Measurements from ENCODE around the gene CATSPER3. TPM values are rescaled to one million over a fixed set of nuclear protein-coding genes. Genes with fewer than 3 reads are reported as not detected.
"Not testable (repeated sequence)": the region's sequence is repeated elsewhere in the genome, so short reads cannot be mapped to it uniquely, and the experiment has no call there.

Gene CATSPER3
- polyA plus RNA-seq, 5 donors: 0.74 to 1.1 (median 0.89) TPM

DNA sequence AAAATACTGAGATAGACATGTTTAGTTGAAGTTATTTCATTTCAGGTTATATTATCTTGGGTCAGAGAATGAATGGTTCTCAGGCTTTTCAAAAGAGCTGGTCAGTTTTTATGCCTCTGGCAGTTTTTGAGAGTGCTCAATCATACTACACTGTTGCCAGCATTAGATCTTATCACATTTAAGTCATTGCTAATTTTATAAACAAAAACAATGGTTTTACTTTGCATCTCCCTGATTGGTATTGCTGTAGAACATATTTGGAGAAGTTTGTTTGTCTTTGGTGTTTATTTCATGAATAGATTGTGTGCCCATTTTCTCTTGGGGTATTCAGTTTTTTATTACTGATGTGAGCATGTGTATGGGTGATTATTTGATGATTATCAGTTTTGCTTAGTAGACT, 1.5 kb downstream of the CATSPER3 start:
- DNase-seq: no peak

DNA sequence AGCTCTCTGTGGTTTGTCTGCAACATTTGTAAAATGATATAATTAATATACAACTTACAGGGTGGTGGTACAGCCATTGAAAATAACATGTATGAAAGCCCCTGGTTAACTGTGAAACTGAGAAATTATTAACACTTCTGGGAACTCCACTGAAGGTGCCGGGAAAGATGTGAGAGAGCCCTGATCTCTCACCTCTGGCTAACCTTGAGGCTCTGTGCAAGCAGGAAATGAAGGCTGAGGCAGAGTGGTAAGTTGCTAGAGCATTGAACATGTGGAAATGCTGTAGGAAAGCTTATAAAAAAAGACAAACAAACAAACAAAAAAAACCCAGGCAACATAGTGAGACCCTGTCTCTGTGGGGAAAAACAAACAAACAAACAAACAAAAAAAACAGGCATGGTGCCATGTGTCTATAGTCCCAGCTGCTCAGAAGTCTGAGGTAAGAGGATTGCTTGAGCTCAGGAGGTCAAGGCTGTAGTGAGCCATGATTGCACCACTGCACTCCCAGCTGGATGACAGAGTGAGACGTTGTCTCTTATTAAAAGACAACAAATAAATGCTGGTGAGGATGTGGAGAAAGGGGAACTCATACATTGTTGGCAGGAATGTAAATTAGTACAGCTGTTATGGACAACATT, 7.5 kb downstream of the CATSPER3 start:
- DNase-seq: no peak

DNA sequence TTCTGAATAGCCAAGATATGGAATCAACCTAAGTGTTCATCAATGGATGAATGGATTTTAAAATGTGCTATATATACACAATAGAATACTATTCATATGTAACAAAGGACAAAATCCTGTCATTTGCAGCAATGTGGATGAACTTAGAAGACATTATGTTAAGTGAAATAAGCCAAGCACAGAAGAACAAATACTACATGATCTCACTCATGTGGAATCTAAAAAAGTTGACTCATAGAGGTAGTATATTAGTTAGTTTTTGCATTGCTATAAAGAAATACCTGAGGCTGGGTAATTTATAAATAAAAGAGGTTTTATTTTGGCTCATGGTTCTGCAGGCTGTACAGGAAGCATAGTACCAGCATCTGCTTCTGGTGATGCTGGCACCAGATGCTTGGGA, 8.1 kb downstream of the CATSPER3 start:
- no peak for DNase-seq

DNA sequence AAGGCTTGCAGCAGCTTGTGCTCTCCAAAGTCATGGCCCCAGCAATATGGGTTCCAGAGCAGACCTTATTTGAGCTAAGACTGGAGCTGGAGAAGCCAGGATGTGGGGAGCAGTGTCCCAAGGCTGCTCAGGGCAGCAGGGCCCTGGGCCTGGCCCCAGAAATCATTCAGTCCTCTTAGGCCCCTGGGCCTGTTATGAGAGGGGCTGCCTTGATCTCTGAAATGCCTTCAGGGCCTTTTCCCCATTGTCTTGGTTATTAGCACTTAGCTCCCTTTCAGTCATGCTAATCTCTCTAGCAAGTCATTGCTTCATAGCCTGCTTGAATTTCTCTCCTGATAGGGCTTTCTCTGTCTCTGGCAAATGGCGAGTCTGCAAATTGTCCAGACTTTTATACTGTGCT, 9.1 kb downstream of the CATSPER3 start:
- DNase-seq: no peak

DNA sequence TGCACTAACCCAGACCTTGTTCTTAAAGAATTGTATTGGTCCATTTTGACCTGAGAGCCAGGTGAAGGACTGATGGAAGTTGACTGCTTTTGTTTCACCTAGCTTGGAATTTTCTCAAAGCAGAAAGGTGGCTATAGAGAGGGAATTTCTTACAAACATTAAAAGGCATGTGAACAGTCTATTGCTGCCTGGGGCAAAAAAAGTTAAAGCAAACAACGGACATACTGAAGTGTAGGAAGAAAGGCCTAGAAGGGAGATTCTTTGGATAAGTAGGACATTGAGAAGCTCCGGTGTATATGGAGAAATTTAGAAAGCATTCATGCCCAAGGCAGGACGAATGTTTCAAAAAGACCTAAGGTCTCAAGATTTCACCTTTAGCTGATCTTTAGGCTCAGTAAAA, 11.7 kb downstream of the CATSPER3 start:
- no peak for DNase-seq

DNA sequence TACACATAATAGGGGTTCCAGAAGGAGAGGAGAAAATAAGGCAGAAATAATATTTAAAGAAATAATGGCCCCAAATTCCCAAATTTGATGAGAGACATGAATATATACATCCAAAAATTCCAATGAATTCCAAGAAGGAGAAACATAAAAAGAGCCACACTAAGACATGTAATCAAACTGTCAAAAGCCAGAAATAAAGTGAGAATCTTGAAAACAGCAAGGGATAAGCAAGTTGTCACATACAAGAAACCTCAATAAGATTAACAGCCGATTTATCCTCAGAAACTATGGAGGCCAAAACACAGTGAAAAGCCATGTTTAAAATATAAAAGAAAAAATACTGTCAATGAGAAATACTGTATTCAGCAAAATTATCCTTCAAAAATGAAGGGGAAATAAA, 14.5 kb downstream of the CATSPER3 start:
- DNase-seq: no peak

DNA sequence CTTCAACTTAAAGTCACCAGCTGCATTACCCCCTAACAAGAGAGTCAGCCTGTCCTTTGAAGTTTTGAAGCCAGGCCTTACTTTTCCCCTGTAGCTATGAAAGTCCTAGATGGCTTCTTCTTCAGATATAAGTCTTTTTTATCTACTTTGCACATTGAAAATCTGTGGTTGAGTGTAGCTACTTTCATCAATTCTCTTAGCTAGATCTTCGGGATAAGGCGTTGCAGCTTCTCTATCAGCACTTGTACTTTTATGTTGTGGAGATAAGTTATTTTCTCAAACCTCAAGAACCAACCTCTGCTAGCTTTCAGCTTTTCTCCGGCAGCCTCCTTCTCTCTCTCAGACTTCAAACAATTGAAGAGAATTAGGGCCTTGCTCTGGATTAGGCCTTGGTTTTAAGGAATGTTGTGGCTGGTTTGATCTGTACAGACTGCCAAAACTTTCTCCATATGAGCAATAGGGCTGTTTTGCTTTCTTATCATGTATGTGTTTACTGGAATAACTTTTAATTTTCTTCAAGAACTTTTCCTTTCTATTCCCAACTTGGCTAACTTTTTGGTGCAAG, 21.6 kb downstream of the CATSPER3 start:
- no peak for DNase-seq

DNA sequence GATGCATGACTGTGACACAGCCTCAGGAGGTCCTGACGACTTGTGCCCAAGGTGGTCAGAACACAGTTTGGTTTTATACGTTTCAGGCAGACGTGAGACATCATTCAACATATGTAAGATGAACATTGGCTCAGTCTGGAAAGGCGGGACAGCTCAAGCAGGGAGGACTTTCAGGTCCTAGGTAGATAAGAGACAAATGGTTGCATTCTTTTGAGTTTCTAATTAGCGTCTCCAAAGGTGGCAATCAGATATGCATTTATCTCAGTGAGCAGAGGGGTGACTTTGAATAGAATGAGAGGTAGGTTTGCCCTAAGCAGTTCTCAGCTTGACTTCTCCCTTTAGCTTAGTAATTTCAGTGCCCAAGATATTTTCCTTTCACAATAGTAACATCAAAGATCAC, 22.5 kb downstream of the CATSPER3 start:
- not testable (repeated sequence) for DNase-seq

DNA sequence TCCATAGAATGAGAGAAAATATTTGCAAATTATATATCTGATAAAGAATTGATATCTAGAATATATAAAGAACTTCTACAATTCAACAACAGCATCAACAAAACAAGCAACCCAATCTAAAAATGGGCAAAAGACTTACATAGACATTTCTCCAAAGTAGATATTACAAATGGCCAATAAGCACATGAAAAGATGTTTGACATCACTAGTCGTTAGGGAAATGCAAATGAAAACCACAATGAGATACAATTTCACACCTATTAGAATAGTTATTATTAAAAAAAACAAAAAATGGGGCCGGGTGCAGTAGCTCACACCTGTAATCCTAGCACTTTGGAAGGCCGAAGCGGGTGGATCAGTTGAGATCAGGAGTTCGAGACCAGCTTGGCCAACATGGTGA, 24.4 kb downstream of the CATSPER3 start:
- DNase-seq: no peak

DNA sequence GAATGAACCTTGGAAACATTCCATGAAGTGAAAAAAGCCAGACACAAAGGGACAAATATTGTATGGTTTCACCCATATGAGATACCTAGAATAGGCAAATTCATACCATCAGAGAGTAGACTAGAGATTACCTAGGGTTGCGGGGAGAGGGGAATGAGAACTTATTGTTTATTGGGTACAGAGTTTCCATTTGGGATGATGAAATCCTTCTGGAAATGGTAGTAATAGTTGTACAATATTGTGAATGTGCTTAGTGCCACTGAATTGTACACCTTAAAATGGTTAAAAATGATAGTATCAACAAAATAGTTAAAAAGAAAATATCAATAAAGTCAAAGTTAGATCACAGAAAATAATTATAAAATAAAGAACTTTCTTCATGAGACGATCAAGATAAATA, 25.5 kb downstream of the CATSPER3 start:
- no peak for DNase-seq

DNA sequence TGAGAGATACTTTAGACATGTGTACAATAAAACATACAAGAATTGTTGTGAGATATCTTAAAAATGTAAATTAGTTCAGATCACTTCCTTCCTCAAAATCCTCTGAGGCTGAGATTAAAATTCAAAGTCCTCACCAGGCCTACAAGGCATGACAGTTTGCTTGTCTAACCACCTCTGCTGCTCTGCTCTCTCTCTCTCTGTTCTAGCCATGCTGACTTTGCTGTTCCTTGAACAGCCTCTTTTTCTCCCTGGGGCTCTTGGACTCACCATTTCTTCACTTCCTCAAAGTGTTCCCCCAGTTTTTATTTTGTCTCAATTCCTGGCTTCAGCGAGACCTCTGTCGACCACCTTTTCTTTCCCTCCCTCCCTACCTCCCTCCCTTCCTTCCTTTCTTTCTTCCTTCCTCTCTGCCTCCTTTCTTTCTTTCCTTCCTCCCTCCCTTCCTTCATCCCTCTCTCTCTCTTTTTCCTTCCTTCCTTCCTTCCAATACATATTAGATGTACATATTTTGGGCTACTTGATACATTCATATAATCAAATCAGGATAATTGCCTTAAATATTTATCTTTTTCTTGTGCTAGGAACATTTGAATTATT, 27.0 kb downstream of the CATSPER3 start:
- no peak for DNase-seq

DNA sequence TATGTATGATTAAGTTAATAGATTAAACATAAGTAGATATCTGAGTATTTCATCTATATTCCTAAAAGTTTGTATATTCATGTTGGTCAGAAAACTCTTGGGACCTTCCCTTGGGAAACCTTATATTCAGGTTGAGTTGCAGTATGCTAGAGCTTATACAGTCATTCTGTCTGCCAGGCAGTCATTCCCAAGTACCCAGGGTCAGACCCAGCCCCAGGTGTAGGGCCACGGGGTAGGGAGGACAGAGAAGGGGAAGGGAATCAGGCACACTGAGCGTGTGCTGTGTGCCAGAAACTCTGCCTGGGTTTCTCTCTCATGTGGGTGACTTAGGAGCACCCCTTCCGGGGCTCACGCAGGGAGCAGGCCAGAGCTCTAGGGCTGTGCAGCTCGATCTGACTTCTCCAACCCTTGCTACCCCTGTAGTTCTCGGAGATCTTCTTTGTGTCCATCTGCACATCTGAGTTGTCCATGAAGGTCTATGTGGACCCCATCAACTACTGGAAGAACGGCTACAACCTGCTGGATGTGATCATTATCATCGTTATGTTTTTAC, 28.2 kb downstream of the CATSPER3 start:
- DNase-seq: no peak

DNA sequence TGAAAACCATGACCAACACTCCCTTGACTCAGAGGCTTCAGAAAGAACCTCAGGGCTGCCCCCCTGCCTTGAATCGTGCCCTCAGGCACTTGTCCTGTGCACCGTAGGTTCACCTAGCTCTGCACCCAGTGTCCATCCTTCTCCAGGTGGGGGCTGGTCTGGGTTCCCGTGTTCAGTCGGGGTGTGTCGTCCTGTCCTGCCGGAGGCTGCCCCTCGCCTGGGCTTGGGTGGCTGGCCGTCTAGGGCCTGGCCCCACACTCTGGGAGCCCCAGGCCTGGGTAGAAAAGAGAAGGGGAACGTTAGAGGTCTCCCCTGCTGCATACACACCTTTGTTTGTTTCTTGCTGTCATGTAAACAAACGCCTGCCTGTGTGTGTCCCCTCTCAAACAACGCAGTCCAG, 29.3 kb downstream of the CATSPER3 start:
- no peak for DNase-seq

DNA sequence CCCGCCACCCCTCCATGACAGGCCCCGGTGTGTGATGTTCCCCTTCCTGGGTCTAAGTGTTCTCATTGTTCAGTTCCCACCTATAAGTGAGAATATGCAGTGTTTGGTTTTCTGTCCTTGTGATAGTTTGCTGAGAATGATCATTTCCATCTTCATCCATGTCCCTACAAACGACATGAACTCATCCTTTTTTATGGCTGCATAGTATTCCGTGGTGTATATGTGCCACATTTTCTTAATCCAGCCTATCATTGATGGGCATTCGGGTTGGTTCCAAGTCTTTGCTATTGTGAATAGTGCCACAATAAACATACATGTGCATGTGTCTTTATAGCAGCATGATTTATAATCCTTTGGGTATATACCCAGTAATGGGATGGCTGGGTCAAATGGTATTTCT, 30.4 kb downstream of the CATSPER3 start:
- not testable (repeated sequence) for DNase-seq

DNA sequence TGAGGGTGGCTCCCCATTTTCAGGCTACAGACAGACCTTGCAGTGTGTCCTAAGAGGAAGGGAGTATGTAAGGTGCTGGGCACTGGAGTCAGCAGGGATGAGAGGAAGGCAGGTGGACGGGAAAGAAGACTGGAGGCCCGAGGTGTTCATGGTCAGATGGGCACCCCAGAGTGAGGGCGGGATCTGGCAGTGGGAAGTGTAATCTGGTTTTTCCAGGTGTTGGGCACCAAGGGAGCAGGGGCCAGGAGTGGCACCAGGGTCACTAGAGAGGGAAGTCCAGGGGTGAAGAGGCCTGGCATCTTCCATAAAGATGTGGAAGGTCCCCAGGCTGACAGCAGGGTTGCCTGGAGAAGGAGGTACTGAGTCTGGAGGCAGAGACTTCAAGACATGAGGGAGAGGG, 36.7 kb downstream of the CATSPER3 start:
- no peak for DNase-seq

DNA sequence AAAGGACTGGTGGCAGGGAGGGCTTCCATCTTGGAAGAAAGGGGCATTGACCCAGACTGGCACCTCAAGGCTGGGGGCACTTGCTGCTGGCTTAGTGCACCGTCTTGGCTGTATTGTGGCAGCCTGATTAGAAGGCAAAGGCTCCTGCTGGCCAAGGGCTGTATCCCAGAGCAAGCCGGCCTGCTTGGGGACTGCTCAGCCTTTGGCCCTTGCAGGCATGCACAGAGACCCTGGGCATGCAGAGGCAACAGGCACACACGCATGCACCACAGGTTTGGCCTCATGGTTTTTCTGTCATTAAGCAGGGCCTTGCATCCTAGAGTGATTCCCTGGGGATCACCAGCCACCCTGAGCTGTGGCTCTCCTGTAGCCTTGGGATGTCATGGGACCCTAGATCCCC, 37.4 kb downstream of the CATSPER3 start:
- no peak for DNase-seq

DNA sequence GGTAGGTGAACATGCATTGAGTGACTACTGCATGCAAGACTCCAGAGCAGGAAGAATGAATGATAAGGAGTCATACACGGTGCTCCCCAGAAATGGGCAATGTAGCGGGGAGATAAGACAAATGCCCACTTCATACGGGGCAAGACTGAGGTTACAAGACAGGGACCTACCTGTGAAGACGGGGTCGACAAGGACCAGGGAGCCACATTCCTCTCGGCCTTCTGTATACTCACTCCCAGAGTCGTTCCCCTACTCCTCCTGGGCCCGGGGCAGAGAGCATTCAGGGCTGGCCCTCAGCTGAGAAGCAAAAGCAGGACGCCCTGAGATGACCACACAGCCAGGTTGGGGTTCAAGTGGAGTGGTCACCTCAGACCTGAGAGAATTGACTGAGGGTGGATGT, 39.6 kb downstream of the CATSPER3 start:
- no peak for DNase-seq

DNA sequence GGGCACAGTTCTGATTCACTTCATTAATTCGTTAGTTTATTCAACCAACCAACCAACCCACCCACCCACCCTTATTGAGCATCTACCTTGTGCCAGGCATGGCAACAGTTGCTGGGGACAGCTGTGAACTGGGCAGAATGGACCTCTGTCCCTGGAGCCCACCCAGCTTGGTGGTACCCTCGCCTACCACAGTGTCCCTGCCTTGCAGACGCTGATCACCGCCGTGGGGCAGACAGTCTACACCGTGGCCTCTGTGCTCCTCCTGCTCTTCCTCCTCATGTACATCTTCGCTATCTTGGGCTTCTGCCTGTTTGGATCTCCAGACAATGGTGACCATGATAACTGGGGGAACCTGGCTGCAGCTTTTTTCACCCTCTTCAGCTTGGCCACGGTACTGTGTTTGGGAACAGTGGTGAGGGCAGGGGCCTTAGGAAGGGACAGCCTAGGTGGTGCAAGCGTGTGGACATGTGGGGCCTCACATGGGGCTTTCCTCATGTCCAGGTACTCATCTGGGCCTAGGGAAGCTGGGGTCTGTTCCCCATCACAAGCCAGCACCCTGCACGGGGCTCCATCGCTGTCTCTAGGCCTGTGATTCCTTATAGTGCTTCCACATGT, 40.1 kb downstream of the CATSPER3 start:
- DNase-seq: no peak

DNA sequence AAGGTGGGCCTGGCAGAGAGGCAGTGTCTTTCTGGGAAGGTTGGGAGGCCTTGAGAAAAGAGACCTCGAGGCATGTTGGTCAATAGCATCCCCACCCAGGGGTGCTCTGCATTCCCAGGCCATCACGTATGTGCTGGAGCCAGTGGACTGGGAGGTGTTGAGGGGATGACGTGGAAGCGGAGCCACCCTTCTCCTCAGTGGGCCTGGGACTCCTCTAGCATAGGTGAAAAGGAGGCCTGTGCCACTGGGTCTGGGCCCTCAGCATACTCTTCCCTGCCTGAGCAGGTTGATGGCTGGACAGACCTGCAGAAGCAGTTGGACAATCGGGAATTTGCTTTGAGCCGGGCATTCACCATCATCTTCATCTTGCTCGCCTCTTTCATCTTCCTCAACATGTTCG, 40.8 kb downstream of the CATSPER3 start:
- no peak for DNase-seq

DNA sequence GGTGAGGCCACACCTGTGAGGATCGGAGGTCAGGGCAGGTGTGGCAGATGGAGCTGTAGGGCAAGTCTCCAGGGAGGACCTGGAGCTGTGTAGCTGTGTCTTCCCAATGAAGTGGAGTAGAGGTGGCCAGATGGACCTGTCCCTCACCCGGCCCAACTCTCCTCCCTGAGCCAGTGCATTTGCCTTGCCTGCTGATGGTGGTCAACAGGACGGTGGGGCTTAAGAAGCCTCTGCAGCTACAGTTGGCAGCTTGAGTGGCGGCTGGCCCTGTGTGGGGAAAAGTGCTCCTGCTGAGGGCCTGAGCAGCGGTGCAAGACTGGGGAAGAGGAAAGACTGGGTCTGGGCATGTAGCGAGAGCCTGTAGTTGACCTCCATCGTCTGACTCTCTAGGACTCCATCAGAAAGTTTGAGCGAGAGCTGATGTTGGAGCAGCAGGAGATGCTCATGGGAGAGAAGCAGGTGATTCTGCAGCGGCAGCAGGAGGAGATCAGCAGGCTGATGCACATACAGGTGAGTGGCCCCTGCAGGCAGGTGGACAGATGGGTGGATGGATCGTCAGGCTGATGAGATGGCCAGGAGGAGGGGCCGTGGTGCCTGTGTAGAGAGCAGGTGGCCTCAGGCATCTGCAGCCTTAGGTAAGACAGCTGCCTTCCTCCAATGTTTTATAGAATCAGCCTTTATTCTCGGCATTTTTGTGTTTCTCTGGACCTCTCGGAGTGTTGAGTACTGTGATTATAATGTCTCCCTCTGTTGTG, 41.5 kb downstream of the CATSPER3 start:
- no peak for DNase-seq

DNA sequence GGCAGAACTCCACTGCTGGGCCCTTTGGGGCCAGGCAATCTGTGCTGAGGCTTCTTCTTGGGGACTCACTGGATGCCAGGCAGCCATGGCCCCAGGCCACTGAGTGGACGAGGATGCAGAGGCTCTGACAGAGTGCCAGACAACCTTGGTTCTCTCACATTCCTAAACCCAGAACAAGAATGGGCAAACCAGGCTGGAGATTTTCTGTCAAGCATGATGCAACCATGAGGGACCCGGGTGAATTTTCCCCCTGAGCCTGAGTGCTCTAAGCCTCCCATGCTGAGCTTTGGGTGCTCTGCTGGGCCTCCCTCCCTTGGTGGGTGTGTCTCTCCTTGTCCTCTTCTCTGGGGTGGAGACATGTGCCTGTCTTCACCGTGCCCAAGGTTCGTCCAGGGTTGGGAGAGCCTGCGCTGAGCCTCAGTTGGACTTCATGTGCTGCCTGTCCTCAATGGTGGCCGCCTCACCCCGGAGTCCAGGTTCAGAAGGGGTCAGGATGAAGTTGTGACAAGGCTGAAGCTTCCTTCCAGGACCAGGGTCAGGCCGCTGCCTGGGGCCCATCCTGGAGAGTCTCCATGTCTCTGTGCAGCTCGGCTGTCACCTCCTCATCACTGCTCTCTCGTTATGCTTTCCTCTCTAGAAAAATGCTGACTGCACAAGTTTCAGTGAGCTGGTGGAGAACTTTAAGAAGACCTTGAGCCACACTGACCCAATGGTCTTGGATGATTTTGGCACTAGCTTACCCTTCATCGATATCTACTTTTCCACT, 42.2 kb downstream of the CATSPER3 start:
- DNase-seq: no peak

Data from right lung (tissue), 5 donors.